HG02678 (cell line): ENCODE measurements around the gene MBLAC2.

Experiments used
- ATAC-seq: cut with Tn5 transposase; IDR thresholded peaks from one replicate; pipeline ENCODE4 v1.9.1; 2021; ENCODE audit warnings: mild to moderate bottlenecking, moderate library complexity; ENCODE audit not compliant: unreplicated experiment

The MBLAC2 gene

DNA sequence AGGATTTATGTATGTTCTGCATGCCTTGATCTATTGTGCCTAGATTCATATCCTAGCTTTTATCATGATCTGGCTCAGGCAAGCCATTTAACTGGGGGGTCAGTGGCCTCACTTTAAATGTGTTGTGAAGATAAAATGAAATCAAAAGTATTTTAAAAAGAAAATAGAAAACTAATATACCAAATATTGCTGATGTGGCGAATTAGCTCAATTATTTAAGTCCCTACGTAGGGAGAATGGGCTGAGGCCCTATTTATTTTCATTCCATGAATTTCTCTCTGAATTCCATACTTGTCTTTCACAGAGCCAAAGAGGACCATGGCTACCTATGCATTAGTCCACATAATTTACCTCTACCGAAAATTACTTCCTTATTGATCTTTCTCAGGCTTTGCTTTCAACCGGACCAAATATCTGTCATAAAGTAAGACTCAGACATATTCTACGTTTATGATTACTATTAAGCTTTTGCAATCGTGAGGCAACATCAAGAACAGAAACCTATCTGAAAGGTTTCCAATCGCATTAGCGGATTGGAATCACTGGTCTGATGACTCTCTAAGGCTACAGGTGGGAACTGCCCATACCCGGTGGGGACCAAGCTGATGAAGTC lies 1.7 kb downstream of the MBLAC2 start:
- ATAC-seq, result no peak

DNA sequence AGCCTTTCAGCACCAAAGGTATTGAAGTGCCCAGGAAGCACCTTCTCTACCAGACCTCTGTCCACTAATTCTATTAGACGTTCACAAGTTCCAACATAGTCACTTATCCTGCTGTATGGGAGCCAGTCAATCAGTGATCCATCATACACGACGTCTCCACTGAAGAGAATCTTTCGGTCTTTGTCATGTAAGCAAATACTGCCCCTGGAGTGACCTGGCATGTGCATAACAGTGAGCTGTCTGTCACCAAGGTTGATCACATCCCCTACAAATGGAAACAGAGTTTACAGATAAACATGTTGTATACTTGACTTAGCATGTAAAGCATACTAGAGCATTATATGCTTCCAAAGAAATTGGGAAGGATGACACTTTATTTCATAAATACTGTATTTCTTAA lies 13.3 kb downstream of the MBLAC2 start:
- no peak for ATAC-seq

DNA sequence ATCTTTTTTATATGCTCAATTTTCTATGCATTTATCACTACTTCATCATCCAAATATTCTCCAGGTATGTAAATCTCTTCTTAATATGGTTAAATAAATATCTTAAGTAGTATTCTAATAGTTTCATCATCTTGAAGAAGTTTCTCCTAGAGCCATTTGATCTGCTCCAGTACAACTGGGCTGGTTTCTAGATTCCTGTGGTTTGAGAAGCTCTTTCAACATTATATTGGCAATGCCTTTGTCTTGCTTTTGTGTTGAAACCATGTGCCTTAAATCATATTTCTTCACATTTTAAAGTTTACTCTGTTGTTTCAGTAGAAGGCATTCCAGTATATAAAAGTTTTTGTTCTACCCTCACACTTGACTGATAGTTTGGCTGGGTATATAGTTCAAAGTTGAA lies 27.6 kb downstream of the MBLAC2 start:
- ATAC-seq, result no peak

DNA sequence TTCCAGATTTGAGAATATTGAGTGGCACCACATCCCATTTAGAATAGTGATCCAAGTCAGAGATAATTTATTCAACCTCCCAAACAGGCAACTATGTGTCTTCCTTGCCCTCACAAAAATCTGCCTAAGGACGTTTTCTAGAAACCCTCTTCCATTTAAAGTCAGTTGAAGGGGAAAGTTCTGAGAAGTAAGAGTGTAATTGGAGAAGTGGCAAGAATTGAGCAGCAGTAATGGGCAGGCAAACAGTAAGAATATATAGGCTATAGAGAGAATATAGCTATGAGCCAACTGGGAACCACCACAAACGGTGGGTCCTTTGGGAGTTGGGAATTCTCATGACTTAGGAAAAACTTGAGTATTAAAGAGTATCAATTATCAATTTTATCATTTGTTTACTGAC lies 33.9 kb downstream of the MBLAC2 start:
- ATAC-seq, result no peak

GRCh38 chr5:90438100-90438499 lies 36.5 kb downstream of the MBLAC2 start:
- no peak for ATAC-seq

GRCh38 chr5:90437663-90438062 lies 36.9 kb downstream of the MBLAC2 start:
- no peak for ATAC-seq

GRCh38 chr5:90434116-90434714 lies 40.4 kb downstream of the MBLAC2 start:
- ATAC-seq, result peak; percentile 74

DNA sequence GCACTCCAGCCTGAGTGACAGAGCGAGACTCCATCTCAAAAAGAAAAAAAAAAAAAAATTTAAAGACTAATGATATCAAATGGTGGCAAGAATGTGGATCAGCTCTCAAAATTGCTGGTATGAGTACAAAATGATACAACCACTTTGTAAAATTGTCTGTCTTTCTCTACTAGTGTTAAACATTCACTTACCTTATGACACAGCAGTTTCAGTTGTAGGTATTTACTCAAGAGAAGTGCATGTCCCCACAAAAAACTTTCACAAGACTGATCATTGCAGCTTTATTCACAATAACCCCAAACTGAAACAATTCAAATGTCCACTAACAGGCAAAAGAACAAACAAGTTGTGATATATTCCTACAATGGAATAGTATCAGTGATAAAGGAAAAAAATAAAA lies 50.3 kb downstream of the MBLAC2 start:
- no peak for ATAC-seq

GRCh38 chr5:90421136-90421535 lies 53.4 kb downstream of the MBLAC2 start:
- ATAC-seq, result peak; percentile 55

- no peak for ATAC-seq
Observed at GRCh38 chr5:90418214-90418613, 56.4 kb downstream of the MBLAC2 start.

DNA sequence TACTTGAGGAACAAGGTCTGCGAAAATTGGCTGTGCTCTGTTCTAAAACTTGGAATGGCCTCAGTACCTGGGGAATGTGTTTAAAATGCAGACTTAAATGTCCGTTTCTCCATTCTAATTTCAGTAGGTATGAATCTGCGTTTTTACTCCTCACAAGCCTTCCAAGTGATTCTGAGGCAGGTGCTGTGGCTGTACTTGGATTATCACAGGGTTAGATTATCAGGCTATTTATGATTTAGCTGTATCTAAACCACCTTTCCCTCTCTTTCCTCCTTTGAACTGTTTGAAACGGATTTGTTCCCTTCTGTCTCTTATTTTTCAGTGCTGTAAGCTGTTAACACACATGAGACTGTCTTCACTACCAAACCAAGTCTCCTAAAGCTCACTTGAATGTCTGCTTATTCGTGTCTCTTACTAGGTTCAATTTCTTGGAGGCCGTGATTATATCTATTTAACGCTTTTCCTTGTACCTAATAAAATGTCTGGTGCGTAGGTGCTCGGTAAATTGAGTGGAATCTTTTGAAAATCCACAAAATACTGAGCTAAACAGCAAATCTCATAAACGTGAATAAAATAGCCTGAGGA lies 64.3 kb downstream of the MBLAC2 start:
- no peak for ATAC-seq

DNA sequence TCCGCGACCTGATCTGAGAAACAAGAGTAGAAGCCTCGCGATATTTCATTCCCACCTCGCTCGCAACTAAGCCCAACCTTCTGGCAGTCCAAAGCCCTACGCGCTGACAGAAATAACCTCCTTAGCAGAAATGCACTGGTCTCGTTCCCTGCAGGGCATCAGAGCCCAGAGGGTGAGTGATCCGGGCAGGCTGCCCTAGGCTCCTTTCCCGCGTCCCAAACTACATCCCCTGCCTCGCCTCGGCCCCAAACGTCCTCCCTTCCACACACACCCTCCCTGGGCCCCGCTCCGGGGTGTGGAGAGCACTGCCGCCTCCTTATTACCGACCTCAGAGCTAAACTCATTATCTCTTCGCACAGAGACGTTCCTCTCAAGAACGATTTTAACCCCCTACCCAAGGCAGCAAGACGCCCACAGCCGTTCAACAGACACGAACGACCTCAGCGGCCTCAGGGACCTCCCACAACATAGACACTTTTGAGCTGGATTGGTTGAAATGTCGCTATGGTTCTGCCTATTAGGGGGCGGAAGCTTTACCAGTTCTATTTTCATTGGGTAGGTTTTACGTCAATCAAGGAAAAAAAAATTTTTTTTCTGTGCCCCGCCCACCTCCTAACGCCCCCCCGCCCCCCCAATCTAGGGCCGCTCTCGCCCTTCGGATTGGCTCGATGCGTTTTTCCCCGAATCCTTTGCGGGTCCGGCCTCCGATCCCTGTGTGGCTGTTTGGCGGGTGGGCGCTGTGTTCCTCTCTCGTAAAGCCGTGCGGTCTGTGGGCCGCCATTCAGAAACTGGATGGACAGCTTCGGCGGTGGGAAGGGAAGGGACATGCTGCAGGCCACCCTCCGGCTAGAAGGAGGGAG lies 65.0 kb downstream of the MBLAC2 start, which contains the start of gene CETN3:
CETN3 (minus strand) TSS at position 439 of the 860 bp plus-strand sequence; CDS start at position 344, 95 bp downstream.
- peak; percentile 91 for ATAC-seq

- ATAC-seq, result peak; percentile 1
Observed at GRCh38 chr5:90408571-90409317, 65.8 kb downstream of the MBLAC2 start.
